Measurements from ENCODE around the gene DCST2.
A peak's percentile ranks its signal among the peaks of the same experiment; 100 is the strongest.

Gene DCST2

DNA sequence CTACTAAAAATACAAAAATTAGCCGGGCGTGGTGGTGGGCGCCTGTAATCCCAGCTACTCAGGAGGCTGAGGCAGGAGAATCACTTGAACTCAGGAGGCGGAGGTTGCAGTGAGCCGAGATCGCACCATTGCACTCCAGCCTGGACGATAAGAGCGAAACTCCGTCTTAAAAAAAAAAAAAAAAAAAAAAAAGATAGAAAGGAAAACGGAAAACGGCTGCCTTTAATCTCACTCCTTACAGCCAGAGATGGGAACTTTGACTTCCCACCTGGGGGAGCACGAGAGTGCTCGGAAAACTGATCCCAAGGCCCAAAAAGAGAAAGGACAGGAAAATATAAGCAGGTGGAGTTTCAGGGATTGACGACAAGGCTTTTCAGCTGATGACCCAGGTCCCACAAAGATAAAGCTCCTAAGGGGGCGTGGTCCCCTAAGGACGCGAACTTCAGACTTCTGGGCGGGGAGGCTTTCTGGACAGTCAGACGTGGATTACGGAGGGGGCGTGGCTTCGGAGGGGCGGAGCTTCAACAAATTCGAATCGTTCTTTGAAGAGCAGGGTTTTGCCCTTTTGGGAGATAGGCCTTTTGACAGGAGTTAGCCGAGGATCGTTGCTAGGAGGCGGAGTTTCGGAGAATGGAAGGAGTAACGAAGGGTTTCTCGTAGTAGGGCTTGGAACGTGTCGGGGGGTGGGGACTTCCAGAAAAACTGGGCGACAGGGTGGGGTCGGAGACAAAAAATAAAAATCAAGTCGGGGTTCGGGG, 60.1 kb downstream of the DCST2 start:
- DNase-seq, result peak; percentile 88 to 94

DNA sequence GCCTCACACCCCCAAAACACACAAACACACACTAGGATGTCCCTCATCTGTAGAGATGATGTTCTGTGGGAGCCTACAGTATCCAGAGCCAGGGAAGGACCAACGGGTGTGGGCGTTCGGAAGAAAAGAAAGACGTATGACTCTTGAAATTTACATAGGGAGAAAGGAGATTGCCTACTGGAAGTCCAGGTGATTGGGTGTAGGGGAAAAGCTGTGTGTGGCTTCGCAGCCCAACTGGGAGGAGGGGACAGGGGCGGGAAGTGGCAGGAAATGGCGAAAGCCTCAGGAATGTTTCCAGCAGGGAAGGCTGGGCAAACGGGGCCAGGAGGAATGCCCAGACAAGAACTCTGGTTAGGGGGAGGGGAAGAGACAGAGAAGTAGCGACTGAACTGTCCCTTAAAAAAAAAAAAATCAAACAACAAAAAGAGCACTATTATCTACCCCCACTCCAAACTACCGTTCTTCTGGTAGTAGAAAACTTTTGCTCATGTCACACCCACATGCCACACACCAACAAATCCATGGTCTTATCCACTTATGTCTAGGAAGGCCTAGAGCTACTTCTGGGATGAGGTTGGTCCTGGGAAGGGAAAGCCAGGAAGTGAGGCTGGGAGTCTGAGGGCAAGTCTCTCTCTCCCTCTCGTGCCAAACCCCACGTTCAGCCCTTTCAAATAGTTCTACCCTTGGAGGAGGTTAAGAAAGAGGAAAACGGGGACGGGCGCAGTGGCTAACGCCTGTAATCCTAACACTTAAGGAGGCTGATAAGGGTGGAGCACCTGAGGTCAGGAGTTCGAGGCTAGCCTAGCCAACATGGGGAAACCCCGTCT, 60.9 kb downstream of the DCST2 start:
- DNase-seq, result no peak

- no peak for DNase-seq
These were observed 61.4 kb downstream of the DCST2 start for GRCh38 chr1:154972213-154972516.

DNA sequence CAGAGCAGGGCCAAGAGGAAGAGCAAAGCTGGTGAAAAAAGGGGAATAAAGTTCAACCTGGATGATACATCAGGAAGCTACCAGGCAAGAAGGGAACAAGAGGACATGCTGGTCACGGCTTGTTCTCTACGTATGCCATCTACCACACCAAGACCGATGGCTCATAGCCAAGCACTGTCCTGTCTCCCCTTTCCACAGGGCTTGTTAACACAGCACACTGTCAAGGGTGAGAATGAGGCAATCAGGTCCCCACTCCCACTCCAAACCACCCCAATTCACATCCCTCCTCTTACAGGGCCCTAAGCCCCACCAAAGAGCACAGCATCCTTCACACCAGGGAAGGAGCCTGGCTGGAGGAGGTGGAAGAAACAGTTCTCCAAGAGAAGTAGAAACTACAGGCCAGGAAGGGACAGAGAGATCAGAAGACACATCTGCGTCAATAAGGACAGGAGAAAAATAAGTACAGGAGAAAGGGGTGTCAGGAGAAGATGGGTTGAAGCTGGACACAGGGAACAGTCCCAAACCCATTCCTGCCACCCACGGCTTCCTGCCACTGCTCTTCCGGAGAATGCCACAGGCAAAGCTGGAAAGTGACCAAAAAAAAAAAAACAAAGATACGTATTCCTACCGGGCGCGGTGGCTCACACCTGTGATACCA, 62.1 kb downstream of the DCST2 start:
- DNase-seq, result no peak

- peak; percentile 29 to 35 for DNase-seq
These were observed 62.8 kb downstream of the DCST2 start, which contains the start of gene SHC1 for GRCh38 chr1:154970631-154971340. SHC1 (minus strand) TSS chr1:154970747; CDS start chr1:154970526, 221 bp downstream.

GRCh38 chr1:154969860-154970452, 63.6 kb downstream of the DCST2 start:
- no peak for DNase-seq

DNA sequence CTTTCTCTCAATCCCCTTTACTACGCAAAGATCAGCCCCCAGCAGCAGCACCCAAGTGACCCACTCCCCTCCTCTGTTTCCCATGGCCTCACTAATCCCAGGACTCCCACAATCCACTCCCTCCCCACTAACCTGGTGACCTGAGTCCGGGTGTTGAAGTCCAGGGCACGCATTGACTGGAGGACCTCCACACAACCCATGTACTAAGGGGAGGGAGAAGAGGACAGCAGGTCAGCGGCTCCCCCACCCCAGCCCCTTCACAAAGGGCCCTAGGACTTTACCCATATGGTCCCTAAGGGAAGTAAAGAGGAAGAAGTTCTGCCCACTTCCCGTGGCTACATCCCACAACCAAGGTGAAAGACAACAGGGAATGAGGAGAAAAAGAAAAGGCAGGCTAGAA, 64.3 kb downstream of the DCST2 start:
- no peak for DNase-seq

DNA sequence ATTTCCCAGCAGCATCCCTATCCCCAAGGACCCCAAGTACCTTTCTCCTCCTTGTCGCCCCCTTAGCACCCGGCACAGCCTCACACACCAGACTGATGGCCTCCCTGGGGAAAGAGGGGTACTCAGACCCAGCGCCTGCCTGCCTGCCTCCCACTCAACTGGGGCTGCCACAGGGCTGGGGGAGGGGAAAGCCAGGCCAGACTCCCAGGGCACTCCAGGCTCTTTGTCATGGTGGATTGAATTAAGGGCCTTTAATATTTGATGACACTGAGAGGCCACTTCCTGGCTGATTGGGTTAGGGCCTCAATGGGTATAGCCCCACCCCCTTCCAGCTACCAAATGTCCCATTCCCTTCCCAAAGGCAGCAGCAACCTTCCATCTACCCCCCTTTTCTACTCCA, 64.8 kb downstream of the DCST2 start:
- no peak for DNase-seq

Data from activated CD4-positive, alpha-beta T cell treated with anti-CD3 and anti-CD28 coated beads for 4 hours (primary cell).